K562 (cell line): ENCODE results near the gene IL4I1. TPM values are rescaled to one million over a fixed set of nuclear protein-coding genes. Genes with fewer than 3 reads are reported as not detected.
A peak's percentile ranks its signal among the peaks of the same experiment; 100 is the strongest.

Experiments used
- GATA2 ChIP-seq: sonication (generic); formaldehyde crosslinking; IDR thresholded peaks from 2 replicates; pipeline ENCODE4 v1.4.0; 2020; ENCODE audit warnings: mild to moderate bottlenecking, missing genetic modification reagents
- GTF2A2 ChIP-seq: IDR thresholded peaks from 2 replicates; pipeline ENCODE4 v1.6.1; 2016; ENCODE audit warnings: mild to moderate bottlenecking, missing genetic modification characterization, missing compliant biosample characterization
- HNRNPLL ChIP-seq: fragments of 200-400 bp; formaldehyde crosslinking; IDR thresholded peaks from 2 replicates; pipeline ENCODE4 v1.6.1; 2017; ENCODE audit warnings: low read length, low read depth, mild to moderate bottlenecking; ENCODE audit not compliant: poor library complexity, severe bottlenecking
- POLR2G ChIP-seq: fragments of 200-400 bp; formaldehyde crosslinking; IDR thresholded peaks from 2 replicates; pipeline ENCODE4 v1.6.1; 2017; ENCODE audit warnings: low read depth, mild to moderate bottlenecking, antibody characterized with exemption, low read length, moderate library complexity
- SREBF2 ChIP-seq: sonication (generic); formaldehyde crosslinking; IDR thresholded peaks from 2 replicates; pipeline ENCODE4 v1.4.0; 2020; ENCODE audit warnings: mild to moderate bottlenecking, missing genetic modification reagents
- TEAD4 ChIP-seq, 2 experiments: sonication (generic) in 1 of 2; formaldehyde crosslinking in 1 of 2; IDR thresholded peaks; 2 replicates each; pipeline versions ENCODE4 v1.6.1 to v1.8.0; 2012 to 2022; ENCODE audit warnings: borderline replicate concordance in 1 of 2, inconsistent platforms in 1 of 2, low read length in 1 of 2, mild to moderate bottlenecking in 1 of 2, missing genetic modification reagents in 1 of 2
- ZNF143 ChIP-seq: sonication (generic); formaldehyde crosslinking; IDR thresholded peaks from 2 replicates; pipeline ENCODE4 v1.9.0; 2022; ENCODE audit warnings: mild to moderate bottlenecking, missing genetic modification reagents
- ZNF644 ChIP-seq: fragments of 200-800 bp; sonication (Bioruptor generic); IDR thresholded peaks from 2 replicates; pipeline ENCODE4 v1.6.1; 2016; ENCODE audit warnings: low read depth, missing genetic modification characterization, missing compliant biosample characterization
- ZNF717 ChIP-seq: fragments of 250-450 bp; sonication (Bioruptor Pico); IDR thresholded peaks from 2 replicates; pipeline ENCODE4 v1.5.0; 2021
- polyA plus RNA-seq, 8 experiments: library from polyadenylated mRNA; depleted of rRNA in 4 of 8; stranded (reverse) in 5 of 8; unstranded in 3 of 8; fragments of >200 nt; fragmentation: Nextera tagmentation in 2 of 8; fragmentation: Illumina TruSeq in 1 of 8; extraction: Ambion mirVana in 2 of 8; extraction: Trizol in 1 of 8; gene quantifications; 2 replicates each; pipeline versions ENCODE4 v1.2.1 to v1.2.3, GENCODE V29; 2011 to 2014; ENCODE audit warnings: inconsistent platforms in 1 of 8, missing spikeins in 1 of 8
- total RNA-seq, 7 experiments: library from RNA; depleted of rRNA in 6 of 7; stranded (reverse); fragments of >200 nt in 6 of 7; fragmentation: Illumina TruSeq in 2 of 7; extraction: Trizol in 2 of 7; gene quantifications; 2 replicates each; pipeline versions ENCODE4 v1.2.1 to v1.2.3, GENCODE V29; 2011 to 2021; ENCODE audit warnings: low replicate concordance in 1 of 7
- TF ChIP-seq, protein P1 (sequence below): fragments of 450-650 bp; formaldehyde crosslinking; IDR thresholded peaks from 2 replicates; pipeline ENCODE4 v1.4.0; 2020; ENCODE audit warnings: mild to moderate bottlenecking, moderate library complexity
- TF ChIP-seq, protein P2 (sequence below): fragments of 250-450 bp; sonication (Bioruptor Pico); IDR thresholded peaks from 2 replicates; pipeline ENCODE4 v1.5.0; 2020; ENCODE audit warnings: mild to moderate bottlenecking, borderline replicate concordance
- TF ChIP-seq, protein P3 (sequence below): fragments of 450-650 bp; IDR thresholded peaks from 2 replicates; pipeline ENCODE4 v1.6.1; 2016
- TF ChIP-seq, protein P4 (sequence below): fragments of 250-450 bp; sonication (Bioruptor Pico); IDR thresholded peaks from 2 replicates; pipeline ENCODE4 v1.4.0; 2020; ENCODE audit warnings: borderline replicate concordance
- TF ChIP-seq, protein P5 (sequence below): fragments of 200-800 bp; sonication (Bioruptor generic); IDR thresholded peaks from 2 replicates; pipeline ENCODE4 v1.6.1; 2016; ENCODE audit warnings: missing genetic modification characterization, missing compliant biosample characterization

IL4I1 gene
- total and polyA plus RNA-seq, 9 of the 15 experiments (the other 6 are each of a cell fraction or from before 2014, with no cell fraction given), result 0.06 to 0.95 (median 0.43) TPM; not detected in 2

DNA sequence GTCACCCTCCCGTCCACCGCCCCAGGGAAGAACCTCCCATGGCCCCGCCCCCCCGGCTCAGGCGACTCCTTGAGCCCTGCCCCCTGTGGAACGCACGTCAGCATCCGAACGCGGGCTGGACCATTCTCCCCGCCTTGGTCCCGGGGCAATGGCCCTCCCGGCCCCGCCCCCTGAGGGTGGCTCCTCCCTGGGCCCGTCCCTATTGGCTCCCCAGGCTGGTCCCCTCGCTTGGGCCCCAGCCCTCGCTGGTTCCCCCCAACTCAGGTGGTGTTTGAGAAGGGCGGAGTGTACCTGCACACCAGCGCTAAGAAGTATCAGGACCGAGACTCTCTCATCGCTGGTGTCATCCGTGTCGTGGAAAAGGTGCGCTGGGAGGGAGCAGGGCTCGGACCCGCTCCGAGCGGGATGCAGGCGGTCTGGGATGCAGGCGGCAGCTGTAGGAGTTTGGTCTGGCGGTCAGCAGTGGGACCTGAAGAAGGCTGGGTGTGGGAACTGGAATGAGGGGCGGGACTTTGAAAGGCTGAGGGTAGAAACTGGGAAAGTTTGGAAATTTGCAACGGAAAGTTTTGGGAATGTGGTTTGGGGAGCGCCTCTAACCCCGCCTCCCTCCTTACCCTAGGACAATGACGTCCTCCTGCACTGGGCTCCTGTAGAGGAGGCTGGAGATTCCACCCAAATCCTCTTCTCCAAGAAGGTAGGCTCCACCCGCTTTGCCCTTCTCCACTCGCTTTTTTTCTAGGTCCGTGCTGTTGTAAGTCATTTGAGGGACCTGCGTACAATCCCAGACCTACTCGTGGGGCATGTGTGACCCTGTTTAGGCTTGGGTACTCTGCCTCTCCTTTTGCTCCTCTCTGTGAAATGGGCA is 18.6 kb downstream of the IL4I1 start (continued):
- TF ChIP-seq, protein P1, sequence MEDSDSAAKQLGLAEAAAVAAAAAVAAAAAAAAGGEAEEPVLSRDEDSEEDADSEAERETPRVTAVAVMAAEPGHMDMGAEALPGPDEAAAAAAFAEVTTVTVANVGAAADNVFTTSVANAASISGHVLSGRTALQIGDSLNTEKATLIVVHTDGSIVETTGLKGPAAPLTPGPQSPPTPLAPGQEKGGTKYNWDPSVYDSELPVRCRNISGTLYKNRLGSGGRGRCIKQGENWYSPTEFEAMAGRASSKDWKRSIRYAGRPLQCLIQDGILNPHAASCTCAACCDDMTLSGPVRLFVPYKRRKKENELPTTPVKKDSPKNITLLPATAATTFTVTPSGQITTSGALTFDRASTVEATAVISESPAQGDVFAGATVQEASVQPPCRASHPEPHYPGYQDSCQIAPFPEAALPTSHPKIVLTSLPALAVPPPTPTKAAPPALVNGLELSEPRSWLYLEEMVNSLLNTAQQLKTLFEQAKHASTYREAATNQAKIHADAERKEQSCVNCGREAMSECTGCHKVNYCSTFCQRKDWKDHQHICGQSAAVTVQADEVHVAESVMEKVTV, result no peak
- TF ChIP-seq HNRNPLL, result no peak
- peak; percentile 60 for TF ChIP-seq POLR2G
- TF ChIP-seq ZNF717, result no peak
- TF ChIP-seq, protein P2, sequence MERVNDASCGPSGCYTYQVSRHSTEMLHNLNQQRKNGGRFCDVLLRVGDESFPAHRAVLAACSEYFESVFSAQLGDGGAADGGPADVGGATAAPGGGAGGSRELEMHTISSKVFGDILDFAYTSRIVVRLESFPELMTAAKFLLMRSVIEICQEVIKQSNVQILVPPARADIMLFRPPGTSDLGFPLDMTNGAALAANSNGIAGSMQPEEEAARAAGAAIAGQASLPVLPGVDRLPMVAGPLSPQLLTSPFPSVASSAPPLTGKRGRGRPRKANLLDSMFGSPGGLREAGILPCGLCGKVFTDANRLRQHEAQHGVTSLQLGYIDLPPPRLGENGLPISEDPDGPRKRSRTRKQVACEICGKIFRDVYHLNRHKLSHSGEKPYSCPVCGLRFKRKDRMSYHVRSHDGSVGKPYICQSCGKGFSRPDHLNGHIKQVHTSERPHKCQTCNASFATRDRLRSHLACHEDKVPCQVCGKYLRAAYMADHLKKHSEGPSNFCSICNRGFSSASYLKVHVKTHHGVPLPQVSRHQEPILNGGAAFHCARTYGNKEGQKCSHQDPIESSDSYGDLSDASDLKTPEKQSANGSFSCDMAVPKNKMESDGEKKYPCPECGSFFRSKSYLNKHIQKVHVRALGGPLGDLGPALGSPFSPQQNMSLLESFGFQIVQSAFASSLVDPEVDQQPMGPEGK (CRISPR knock-in tag), result no peak
- TF ChIP-seq, protein P3, sequence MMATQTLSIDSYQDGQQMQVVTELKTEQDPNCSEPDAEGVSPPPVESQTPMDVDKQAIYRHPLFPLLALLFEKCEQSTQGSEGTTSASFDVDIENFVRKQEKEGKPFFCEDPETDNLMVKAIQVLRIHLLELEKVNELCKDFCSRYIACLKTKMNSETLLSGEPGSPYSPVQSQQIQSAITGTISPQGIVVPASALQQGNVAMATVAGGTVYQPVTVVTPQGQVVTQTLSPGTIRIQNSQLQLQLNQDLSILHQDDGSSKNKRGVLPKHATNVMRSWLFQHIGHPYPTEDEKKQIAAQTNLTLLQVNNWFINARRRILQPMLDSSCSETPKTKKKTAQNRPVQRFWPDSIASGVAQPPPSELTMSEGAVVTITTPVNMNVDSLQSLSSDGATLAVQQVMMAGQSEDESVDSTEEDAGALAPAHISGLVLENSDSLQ, result peak; percentile 50; the same call in 1 of the 2 replicates
- TF ChIP-seq, protein P4, sequence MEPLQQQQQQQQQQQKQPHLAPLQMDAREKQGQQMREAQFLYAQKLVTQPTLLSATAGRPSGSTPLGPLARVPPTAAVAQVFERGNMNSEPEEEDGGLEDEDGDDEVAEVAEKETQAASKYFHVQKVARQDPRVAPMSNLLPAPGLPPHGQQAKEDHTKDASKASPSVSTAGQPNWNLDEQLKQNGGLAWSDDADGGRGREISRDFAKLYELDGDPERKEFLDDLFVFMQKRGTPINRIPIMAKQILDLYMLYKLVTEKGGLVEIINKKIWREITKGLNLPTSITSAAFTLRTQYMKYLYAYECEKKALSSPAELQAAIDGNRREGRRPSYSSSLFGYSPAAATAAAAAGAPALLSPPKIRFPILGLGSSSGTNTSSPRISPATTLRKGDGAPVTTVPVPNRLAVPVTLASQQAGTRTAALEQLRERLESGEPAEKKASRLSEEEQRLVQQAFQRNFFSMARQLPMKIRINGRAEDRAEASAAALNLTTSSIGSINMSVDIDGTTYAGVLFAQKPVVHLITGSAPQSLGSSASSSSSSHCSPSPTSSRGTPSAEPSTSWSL (CRISPR knock-in tag), result no peak
- TF ChIP-seq ZNF644 (tag), result no peak
- TF ChIP-seq GTF2A2, result no peak
- no peak for TF ChIP-seq ZNF143
- no peak for TF ChIP-seq SREBF2
- no peak for TF ChIP-seq GATA2 (CRISPR knock-in tag)
- TF ChIP-seq, protein P5, sequence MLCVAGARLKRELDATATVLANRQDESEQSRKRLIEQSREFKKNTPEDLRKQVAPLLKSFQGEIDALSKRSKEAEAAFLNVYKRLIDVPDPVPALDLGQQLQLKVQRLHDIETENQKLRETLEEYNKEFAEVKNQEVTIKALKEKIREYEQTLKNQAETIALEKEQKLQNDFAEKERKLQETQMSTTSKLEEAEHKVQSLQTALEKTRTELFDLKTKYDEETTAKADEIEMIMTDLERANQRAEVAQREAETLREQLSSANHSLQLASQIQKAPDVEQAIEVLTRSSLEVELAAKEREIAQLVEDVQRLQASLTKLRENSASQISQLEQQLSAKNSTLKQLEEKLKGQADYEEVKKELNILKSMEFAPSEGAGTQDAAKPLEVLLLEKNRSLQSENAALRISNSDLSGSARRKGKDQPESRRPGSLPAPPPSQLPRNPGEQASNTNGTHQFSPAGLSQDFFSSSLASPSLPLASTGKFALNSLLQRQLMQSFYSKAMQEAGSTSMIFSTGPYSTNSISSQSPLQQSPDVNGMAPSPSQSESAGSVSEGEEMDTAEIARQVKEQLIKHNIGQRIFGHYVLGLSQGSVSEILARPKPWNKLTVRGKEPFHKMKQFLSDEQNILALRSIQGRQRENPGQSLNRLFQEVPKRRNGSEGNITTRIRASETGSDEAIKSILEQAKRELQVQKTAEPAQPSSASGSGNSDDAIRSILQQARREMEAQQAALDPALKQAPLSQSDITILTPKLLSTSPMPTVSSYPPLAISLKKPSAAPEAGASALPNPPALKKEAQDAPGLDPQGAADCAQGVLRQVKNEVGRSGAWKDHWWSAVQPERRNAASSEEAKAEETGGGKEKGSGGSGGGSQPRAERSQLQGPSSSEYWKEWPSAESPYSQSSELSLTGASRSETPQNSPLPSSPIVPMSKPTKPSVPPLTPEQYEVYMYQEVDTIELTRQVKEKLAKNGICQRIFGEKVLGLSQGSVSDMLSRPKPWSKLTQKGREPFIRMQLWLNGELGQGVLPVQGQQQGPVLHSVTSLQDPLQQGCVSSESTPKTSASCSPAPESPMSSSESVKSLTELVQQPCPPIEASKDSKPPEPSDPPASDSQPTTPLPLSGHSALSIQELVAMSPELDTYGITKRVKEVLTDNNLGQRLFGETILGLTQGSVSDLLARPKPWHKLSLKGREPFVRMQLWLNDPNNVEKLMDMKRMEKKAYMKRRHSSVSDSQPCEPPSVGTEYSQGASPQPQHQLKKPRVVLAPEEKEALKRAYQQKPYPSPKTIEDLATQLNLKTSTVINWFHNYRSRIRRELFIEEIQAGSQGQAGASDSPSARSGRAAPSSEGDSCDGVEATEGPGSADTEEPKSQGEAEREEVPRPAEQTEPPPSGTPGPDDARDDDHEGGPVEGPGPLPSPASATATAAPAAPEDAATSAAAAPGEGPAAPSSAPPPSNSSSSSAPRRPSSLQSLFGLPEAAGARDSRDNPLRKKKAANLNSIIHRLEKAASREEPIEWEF, result no peak
- TF ChIP-seq TEAD4 (IDR thresholded peaks at IDR 0.05; ENCODE audit: low read length), result no peak
- TF ChIP-seq TEAD4 (CRISPR knock-in tag; IDR thresholded peaks at IDR 0.05; ENCODE audit: borderline replicate concordance), result no peak
